Right forelimb (tissue), 1 donor: ENCODE results near the gene KNCN.

Experiments used
- DNase-seq: peaks from one replicate; pipeline ENCODE4 v3.0.0-alpha.2; 2018

Gene KNCN

GRCh38 chr1:46543382-46543760 is 8.1 kb downstream of the KNCN start:
- no peak for DNase-seq

- no peak for DNase-seq
Measured at GRCh38 chr1:46539972-46540371, 11.5 kb downstream of the KNCN start.

- DNase-seq: no peak
Measured at GRCh38 chr1:46538147-46538546, 13.3 kb downstream of the KNCN start.

- DNase-seq: no peak
Measured at GRCh38 chr1:46537651-46538050, 13.8 kb downstream of the KNCN start.

- DNase-seq: no peak
Measured at GRCh38 chr1:46536527-46536926, 14.9 kb downstream of the KNCN start.

- no peak for DNase-seq
Measured at GRCh38 chr1:46535063-46535462, 16.4 kb downstream of the KNCN start.

GRCh38 chr1:46533179-46533864 is 18.1 kb downstream of the KNCN start:
- DNase-seq: peak; percentile 72

- DNase-seq: peak; percentile 82
Measured at GRCh38 chr1:46532498-46533178, 18.8 kb downstream of the KNCN start.

- no peak for DNase-seq
Measured at GRCh38 chr1:46532095-46532494, 19.4 kb downstream of the KNCN start.

GRCh38 chr1:46530791-46531409 is 20.5 kb downstream of the KNCN start:
- DNase-seq: no peak

GRCh38 chr1:46530311-46530710 is 21.1 kb downstream of the KNCN start:
- no peak for DNase-seq

- DNase-seq: no peak
Measured at GRCh38 chr1:46529031-46529630, 22.3 kb downstream of the KNCN start.

GRCh38 chr1:46528297-46528955 is 23.0 kb downstream of the KNCN start:
- no peak for DNase-seq

GRCh38 chr1:46527474-46528296 is 23.8 kb downstream of the KNCN start:
- DNase-seq: peak; percentile 87

GRCh38 chr1:46526691-46527291 is 24.7 kb downstream of the KNCN start:
- DNase-seq: no peak

GRCh38 chr1:46526013-46526690 is 25.3 kb downstream of the KNCN start:
- no peak for DNase-seq

GRCh38 chr1:46525253-46525983 is 26.0 kb downstream of the KNCN start:
- DNase-seq: no peak

GRCh38 chr1:46524843-46525242 is 26.6 kb downstream of the KNCN start:
- no peak for DNase-seq

- DNase-seq: no peak
Measured at GRCh38 chr1:46523496-46524353, 27.7 kb downstream of the KNCN start.

- no peak for DNase-seq
Measured at GRCh38 chr1:46522969-46523320, 28.5 kb downstream of the KNCN start.
